Measurements from ENCODE around the gene SYCE3.
A peak's percentile ranks its signal among the peaks of the same experiment; 100 is the strongest.

Gene SYCE3

DNA sequence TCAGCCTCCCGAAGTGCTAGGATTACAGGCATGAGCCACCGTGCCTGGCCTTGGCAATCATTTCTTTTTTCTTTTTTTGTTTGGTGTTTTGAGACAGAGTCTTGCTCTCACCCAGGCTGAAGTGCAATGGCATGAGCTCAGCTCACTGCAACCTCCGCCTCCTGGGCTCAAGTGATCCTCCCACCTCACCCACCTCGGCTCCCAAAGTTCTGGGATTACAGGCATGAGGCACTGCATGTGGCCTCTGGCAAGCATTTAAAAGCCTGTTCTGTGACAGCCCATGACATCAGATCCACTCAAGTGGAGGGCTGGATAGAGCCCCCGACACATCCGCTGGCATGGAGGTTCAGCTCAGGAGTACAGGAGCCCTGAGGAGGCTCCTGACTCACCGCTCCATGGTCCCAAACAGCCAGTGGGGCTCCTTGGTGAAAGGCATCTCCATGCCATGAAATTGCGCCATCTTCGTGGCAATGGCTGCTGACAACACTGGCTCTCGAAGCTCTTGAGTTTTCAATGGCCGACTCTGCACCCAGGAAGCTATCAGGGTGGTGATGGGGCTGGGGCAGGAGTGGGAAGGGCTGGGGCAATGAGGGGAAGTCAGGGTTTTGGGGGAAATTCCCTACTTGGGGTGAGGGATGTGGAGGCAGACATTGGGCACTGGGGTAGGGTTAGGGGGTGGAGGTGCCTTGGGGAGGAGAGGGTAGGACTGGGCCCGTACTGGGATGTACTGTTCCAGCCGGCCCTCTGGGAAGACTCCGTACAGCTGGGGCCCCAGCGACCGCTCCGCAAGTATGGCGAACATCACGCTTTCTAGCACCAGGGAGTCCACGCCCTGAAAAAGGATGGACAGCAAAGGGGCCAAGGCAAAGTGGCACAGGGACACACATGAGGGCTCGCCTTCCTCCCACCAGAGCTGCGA lies 18.6 kb upstream of the SYCE3 start:
- Histone ChIP-seq H3K27me3 (replicated peaks; ENCODE audit: control insufficient read depth, insufficient read depth, low read length) (no peaks in the 10 kb centered on the region), H3K4me3 (replicated peaks; ENCODE audit: low read depth, low read length) (peak overlapping the region; percentile 85), H3K36me3 (ENCODE audit: control insufficient read depth, insufficient read depth, low read length) (peaks cover 18% of the 10 kb centered on the region)
- TF ChIP-seq, protein P1, sequence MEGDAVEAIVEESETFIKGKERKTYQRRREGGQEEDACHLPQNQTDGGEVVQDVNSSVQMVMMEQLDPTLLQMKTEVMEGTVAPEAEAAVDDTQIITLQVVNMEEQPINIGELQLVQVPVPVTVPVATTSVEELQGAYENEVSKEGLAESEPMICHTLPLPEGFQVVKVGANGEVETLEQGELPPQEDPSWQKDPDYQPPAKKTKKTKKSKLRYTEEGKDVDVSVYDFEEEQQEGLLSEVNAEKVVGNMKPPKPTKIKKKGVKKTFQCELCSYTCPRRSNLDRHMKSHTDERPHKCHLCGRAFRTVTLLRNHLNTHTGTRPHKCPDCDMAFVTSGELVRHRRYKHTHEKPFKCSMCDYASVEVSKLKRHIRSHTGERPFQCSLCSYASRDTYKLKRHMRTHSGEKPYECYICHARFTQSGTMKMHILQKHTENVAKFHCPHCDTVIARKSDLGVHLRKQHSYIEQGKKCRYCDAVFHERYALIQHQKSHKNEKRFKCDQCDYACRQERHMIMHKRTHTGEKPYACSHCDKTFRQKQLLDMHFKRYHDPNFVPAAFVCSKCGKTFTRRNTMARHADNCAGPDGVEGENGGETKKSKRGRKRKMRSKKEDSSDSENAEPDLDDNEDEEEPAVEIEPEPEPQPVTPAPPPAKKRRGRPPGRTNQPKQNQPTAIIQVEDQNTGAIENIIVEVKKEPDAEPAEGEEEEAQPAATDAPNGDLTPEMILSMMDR (IDR thresholded peaks at IDR 0.05; ENCODE audit: insufficient read depth, low read length, poor library complexity, severe bottlenecking), result no peak
- DNase-seq (ENCODE audit: extremely low read depth, insufficient read length), result no peak

DNA sequence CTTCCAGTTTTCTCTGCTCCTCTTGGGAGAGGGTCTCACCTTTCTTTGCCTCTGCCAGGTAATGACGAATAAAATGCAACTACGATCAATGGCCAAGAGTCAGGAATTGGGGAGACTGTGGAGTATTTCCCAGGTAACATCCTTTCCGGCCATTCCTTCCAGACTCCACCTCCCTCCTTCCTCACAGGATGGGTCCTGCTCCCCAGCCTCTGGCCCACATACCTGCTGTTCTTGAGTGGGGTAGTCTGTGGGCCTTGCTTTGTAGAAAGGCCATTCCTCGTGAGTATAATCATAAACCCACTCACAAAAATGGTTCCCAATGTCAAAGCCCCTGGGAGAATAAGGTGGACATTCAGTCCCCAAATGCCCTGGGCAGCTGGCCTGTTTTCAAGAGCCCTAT lies 17.0 kb upstream of the SYCE3 start:
- no peak for DNase-seq (ENCODE audit: extremely low read depth, insufficient read length)
- Histone ChIP-seq H3K4me3 (replicated peaks; ENCODE audit: low read depth, low read length) (no peak overlapping the region), H3K36me3 (ENCODE audit: control insufficient read depth, insufficient read depth, low read length) (peaks cover 26% of the 10 kb centered on the region), H3K27me3 (replicated peaks; ENCODE audit: control insufficient read depth, insufficient read depth, low read length) (no peaks in the 10 kb centered on the region)
- TF ChIP-seq, protein P1 (IDR thresholded peaks at IDR 0.05; ENCODE audit: insufficient read depth, low read length, poor library complexity, severe bottlenecking), result no peak

DNA sequence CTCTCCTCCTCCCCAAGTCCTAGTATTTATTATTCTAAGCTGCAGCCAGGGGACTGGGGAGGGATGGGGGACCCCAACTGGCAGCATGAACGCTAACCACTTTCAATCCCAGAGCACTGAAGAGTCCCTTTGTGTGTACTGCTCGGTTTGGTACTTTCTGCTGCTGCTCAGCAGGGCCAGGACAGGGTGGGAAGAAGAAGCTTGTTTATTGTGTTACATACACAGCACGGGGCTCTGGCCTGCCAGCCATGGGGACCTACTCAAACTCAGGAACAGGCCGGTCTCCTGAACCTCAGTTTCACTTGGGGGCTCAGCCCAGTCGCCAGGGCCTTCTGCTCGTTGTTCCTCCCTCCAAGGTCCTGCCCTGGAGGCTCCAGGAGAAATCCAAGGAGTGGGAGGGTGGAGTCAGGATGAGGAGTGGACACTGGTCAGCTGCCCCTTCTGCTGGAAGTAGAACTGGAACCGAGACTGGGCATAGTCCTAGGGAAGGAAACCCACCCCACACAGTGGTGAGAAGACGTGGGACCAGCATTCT lies 16.1 kb upstream of the SYCE3 start:
- Histone ChIP-seq H3K27me3 (replicated peaks; ENCODE audit: control insufficient read depth, insufficient read depth, low read length) (no peaks in the 10 kb centered on the region), H3K36me3 (ENCODE audit: control insufficient read depth, insufficient read depth, low read length) (peaks cover 34% of the 10 kb centered on the region), H3K4me3 (replicated peaks; ENCODE audit: low read depth, low read length) (no peak overlapping the region)
- no peak for DNase-seq (ENCODE audit: extremely low read depth, insufficient read length)
- TF ChIP-seq, protein P1 (IDR thresholded peaks at IDR 0.05; ENCODE audit: insufficient read depth, low read length, poor library complexity, severe bottlenecking), result no peak

DNA sequence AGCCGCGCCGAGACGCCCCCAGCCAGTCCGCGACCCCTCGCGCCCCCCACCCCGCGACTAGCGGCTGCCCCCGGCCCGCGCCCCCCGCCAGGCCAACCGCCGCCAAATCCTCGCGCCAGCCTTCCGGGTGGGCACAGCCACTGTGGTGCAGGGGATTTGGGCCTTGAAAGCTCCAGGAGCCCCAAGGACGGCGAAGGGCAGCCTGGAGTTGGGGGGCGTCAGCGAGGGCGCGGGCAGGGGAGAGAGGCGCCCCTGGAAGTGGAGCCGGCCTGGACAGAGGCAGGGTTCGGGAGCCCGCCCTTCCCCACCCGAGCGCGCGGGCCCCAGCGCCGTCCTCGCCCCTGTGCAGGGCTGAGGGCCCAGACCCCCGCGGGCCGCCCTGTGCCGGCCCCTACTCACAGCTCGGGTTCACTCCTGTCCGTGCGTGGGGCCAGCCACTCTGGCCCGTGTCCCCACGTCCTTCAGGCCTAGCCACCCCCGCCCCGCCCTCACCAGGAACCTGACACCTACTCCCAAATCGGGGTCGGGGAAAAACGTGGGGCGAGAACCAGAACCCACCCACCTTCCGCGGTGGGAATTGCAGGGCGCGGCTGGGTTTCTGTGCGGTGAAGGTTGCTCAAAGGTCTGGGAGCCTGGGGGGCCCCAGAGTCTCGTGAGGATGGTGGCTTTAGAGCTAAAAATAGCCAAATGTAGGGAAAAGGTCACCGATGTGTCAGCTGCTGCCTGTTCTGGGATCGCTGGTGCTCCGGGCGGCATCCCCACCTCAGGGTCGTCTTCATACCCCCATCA lies 15.5 kb upstream of the SYCE3 start, which contains the start of gene CPT1B:
CPT1B (minus strand) TSS at position 441 of the 789 bp plus-strand sequence. CDS start 512 bp downstream, outside the sequence.
- TF ChIP-seq, protein P1 (IDR thresholded peaks at IDR 0.05; ENCODE audit: insufficient read depth, low read length, poor library complexity, severe bottlenecking), result no peak
- peaks cover 34% of the 10 kb centered on the region for H3K36me3 ChIP-seq (ENCODE audit: control insufficient read depth, insufficient read depth, low read length)
- DNase-seq (ENCODE audit: extremely low read depth, insufficient read length), result no peak
- H3K27me3 ChIP-seq (replicated peaks; ENCODE audit: control insufficient read depth, insufficient read depth, low read length), result no peaks in the 10 kb centered on the region
- no peak within 1 kb of the TSS for H3K4me3 ChIP-seq (replicated peaks; ENCODE audit: low read depth, low read length)

DNA sequence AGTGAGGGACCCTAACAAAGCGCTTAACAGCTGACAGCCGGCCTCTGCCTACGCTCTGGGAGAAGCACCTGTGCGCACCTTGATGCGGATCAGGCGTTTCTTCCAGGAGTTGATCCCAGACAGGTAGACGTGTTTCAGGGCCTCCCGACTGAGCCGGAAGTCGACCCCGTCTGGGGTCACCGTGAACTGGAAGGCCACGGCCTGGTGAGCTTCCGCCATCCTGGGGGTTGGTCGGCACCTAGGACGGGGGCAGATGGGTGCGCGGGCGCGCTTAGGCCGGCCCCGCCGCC lies 14.9 kb upstream of the SYCE3 start:
- Histone ChIP-seq H3K4me3 (replicated peaks; ENCODE audit: low read depth, low read length) (no peak overlapping the region), H3K36me3 (ENCODE audit: control insufficient read depth, insufficient read depth, low read length) (peaks cover 38% of the 10 kb centered on the region), H3K27me3 (replicated peaks; ENCODE audit: control insufficient read depth, insufficient read depth, low read length) (no peaks in the 10 kb centered on the region)
- DNase-seq (ENCODE audit: extremely low read depth, insufficient read length), result no peak
- TF ChIP-seq, protein P1 (IDR thresholded peaks at IDR 0.05; ENCODE audit: insufficient read depth, low read length, poor library complexity, severe bottlenecking), result no peak

Data from GM06990 (cell line).